ENCODE data around the gene SLC25A10. TPM values are rescaled to one million over a fixed set of nuclear protein-coding genes. Genes with fewer than 3 reads are reported as not detected.
A peak's percentile ranks its signal among the peaks of the same experiment; 100 is the strongest.

SLC25A10 gene
- total and polyA plus RNA-seq, 2 of the 8 experiments (the other 6 are each of a cell fraction or from before 2014, with no cell fraction given): 22.2 to 43.0 TPM

DNA sequence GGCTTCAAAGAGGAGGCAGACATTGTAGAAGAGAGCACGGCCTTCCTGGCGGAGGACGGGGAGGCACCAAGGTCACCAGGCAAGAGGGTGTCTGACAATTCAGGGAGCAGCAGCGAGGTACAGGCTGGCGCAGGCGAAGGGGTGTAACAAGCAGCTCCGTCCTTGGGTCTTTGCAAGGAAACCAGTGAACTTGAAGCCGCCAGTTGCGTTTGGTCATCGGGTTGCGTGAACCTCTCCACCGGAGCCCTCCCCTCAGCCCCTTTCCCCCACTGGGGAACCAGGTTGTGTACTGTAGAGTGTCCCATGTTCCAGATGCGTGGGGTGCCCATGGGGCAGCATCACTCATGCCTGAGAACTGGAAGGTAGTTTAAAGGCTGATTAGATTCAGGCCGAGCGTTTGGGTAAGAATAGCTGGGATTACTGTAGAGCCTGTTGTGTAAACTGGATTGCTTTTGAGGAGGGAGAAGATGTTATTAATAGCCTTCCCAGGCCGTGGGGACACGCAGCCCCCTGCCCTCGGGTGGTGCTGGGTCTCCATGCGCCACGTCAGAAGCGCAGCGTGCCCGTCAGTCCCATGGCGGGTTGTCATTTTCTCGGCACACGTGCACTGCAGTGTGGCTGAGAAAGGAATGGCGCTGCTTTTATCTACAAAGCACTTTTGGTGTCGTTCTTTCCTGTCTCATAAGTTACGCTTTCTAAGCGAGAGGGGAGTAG is 6.4 kb upstream of the SLC25A10 start:
- Histone ChIP-seq H3K23ac (ENCODE audit: insufficient read length) (no peak overlapping the region), H4K91ac (replicated peaks; ENCODE audit: insufficient read length, low read length) (no peak overlapping the region), H4K5ac (ENCODE audit: insufficient read length, low read depth, low read length) (no peak overlapping the region), H2BK20ac (ENCODE audit: low read length) (no peak overlapping the region), H3K36me3 (ENCODE audit: control insufficient read depth in 2 of 4, insufficient read depth in 4 of 4, low read length in 3 of 4) (peaks cover 20 to 35% (median 29%) of the 10 kb centered on the region in 4 experiments), H2BK12ac (ENCODE audit: low read depth, low read length) (no peak overlapping the region), H4K8ac (ENCODE audit: extremely low read depth, insufficient read depth, low read length) (no peak overlapping the region), H3K9me3 (ENCODE audit: insufficient read depth in 2 of 2, low read depth in 1 of 2, low read length in 1 of 2) (no peaks in the 10 kb centered on the region), H3K27ac (ENCODE audit: low read depth, low read length) (no peak overlapping the region), H3K4me1 (replicated peaks in 1 of 4; ENCODE audit: control insufficient read depth in 3 of 4, insufficient read depth in 4 of 4, low read length in 3 of 4) (peaks cover 0 to 22% (median 14%) of the 10 kb centered on the region in 4 experiments; a peak in 5 of 7 replicates), H3K23me2 (ENCODE audit: low read depth, low read length) (peaks cover 13% of the 10 kb centered on the region), H3K9ac (replicated peaks in 1 of 4; ENCODE audit: extremely low read depth in 1 of 4, low read depth in 3 of 4, low read length in 3 of 4) (no peak overlapping the region), H2BK120ac (replicated peaks; ENCODE audit: low read depth, low read length) (no peak overlapping the region), H3K4me2 (ENCODE audit: insufficient read depth in 1 of 2, low read depth in 2 of 2, low read length in 2 of 2) (no peak overlapping the region), H3K79me1 (ENCODE audit: low read depth, low read length) (peaks cover 16% of the 10 kb centered on the region), H2BK5ac (ENCODE audit: low read depth, low read length) (no peak overlapping the region), H3K27me3 (replicated peaks in 1 of 4; ENCODE audit: control insufficient read depth in 3 of 4, extremely low read depth in 1 of 4, insufficient read depth in 3 of 4, low read length in 3 of 4) (no peaks in the 10 kb centered on the region), H2AK5ac (ENCODE audit: low read depth, low read length) (no peak overlapping the region), H3K79me2 (ENCODE audit: control insufficient read depth in 1 of 2, insufficient read depth in 2 of 2, low read length in 2 of 2) (peaks cover 9 to 43% of the 10 kb centered on the region in 2 experiments; a peak in 3 of 4 replicates), H2BK15ac (ENCODE audit: low read length) (no peak overlapping the region), H4K20me1 (replicated peaks in 1 of 2; ENCODE audit: control insufficient read depth in 1 of 2, insufficient read depth in 2 of 2, low read length in 2 of 2) (peaks cover 10 to 11% of the 10 kb centered on the region in 2 experiments), H3K4me3 (ENCODE audit: extremely low read depth in 1 of 4, insufficient read depth in 2 of 4, low read depth in 3 of 4, low read length in 4 of 4) (no peak overlapping the region), H3K56ac (replicated peaks; ENCODE audit: insufficient read length, low read depth, low read length) (no peak overlapping the region), H3K18ac (ENCODE audit: extremely low read depth, low read length) (no peak overlapping the region), H2AFZ (ENCODE audit: low read length) (no peak overlapping the region), H3K4ac (replicated peaks; ENCODE audit: insufficient read length, low read depth, low read length) (no peak overlapping the region), H3K14ac (ENCODE audit: insufficient read length) (no peak overlapping the region)
- ChIA-PET POLR2A (ENCODE audit: partially characterized antibody) (interaction anchor here (0.8 to 17.2 kb wide), 6 partner anchors 18 to 307 kb away, joined by 3 to 436 read pairs (median 4); partner anchors contain the start of genes ARL16, HGS, MAFG and SLC25A10), CTCF (ENCODE audit: partially characterized antibody) (interaction anchor here (0.6 to 1.9 kb wide), 3 partner anchors 33 to 187 kb away, joined by 3 to 6 read pairs (median 3); no protein-coding TSS in a partner anchor)
- 93% methylated on average over 27 of the region's 30 CpGs; no CpG with 5 or more reads in 1 of the 2 experiments for WGBS, 2 experiments (ENCODE audit: extremely low coverage in 1 of 2, insufficient coverage in 1 of 2, insufficient read length in 1 of 2, insufficient replicate concordance in 2 of 2, low coverage in 1 of 2, low lambda C conversion rate in 2 of 2, missing lambda C conversion rate in 1 of 2)
- FAIRE-seq: no peak
- peak in 1 of 2 experiments; percentile 26; a peak in 2 of 3 replicates for TF ChIP-seq POLR2A (IDR thresholded peaks at IDR 0.05; ENCODE audit: control extremely low read depth in 1 of 2, low read depth in 2 of 2, low read length in 2 of 2)
- TF ChIP-seq, protein P1, sequence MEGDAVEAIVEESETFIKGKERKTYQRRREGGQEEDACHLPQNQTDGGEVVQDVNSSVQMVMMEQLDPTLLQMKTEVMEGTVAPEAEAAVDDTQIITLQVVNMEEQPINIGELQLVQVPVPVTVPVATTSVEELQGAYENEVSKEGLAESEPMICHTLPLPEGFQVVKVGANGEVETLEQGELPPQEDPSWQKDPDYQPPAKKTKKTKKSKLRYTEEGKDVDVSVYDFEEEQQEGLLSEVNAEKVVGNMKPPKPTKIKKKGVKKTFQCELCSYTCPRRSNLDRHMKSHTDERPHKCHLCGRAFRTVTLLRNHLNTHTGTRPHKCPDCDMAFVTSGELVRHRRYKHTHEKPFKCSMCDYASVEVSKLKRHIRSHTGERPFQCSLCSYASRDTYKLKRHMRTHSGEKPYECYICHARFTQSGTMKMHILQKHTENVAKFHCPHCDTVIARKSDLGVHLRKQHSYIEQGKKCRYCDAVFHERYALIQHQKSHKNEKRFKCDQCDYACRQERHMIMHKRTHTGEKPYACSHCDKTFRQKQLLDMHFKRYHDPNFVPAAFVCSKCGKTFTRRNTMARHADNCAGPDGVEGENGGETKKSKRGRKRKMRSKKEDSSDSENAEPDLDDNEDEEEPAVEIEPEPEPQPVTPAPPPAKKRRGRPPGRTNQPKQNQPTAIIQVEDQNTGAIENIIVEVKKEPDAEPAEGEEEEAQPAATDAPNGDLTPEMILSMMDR (IDR thresholded peaks at IDR 0.05; ENCODE audit: control extremely low read depth in 1 of 3, insufficient read depth in 1 of 3, low read depth in 1 of 3, low read length in 3 of 3): no peak
- DNase-seq (ENCODE audit: low read depth in 1 of 2, low spot score in 2 of 2): no peak

Measured in H1 (cell line).